GM13977 (cell line): ENCODE results near the gene SETX.

Source experiments
- DNase-seq: peaks from one replicate; pipeline ENCODE4 v3.0.0; 2012; ENCODE audit warnings: low spot score
- CTCF ChIP-seq: IDR thresholded peaks from 2 replicates; pipeline ENCODE4 v1.5.1; 2012; ENCODE audit warnings: mild to moderate bottlenecking, control low read depth; ENCODE audit not compliant: insufficient read depth; ENCODE audit errors: extremely low read depth, missing control alignments
- in situ Hi-C: fragments of 300-500 bp; cut with MboI; formaldehyde crosslinking; loops from one replicate; pipeline ENCODE4 v1.12.0; 2022; ENCODE audit warnings: low sequenced_read_pairs, low pct_unique_long_range_greater_than_20kb, mixed read lengths, inconsistent platforms; ENCODE audit not compliant: unreplicated experiment

The SETX gene, protein sequence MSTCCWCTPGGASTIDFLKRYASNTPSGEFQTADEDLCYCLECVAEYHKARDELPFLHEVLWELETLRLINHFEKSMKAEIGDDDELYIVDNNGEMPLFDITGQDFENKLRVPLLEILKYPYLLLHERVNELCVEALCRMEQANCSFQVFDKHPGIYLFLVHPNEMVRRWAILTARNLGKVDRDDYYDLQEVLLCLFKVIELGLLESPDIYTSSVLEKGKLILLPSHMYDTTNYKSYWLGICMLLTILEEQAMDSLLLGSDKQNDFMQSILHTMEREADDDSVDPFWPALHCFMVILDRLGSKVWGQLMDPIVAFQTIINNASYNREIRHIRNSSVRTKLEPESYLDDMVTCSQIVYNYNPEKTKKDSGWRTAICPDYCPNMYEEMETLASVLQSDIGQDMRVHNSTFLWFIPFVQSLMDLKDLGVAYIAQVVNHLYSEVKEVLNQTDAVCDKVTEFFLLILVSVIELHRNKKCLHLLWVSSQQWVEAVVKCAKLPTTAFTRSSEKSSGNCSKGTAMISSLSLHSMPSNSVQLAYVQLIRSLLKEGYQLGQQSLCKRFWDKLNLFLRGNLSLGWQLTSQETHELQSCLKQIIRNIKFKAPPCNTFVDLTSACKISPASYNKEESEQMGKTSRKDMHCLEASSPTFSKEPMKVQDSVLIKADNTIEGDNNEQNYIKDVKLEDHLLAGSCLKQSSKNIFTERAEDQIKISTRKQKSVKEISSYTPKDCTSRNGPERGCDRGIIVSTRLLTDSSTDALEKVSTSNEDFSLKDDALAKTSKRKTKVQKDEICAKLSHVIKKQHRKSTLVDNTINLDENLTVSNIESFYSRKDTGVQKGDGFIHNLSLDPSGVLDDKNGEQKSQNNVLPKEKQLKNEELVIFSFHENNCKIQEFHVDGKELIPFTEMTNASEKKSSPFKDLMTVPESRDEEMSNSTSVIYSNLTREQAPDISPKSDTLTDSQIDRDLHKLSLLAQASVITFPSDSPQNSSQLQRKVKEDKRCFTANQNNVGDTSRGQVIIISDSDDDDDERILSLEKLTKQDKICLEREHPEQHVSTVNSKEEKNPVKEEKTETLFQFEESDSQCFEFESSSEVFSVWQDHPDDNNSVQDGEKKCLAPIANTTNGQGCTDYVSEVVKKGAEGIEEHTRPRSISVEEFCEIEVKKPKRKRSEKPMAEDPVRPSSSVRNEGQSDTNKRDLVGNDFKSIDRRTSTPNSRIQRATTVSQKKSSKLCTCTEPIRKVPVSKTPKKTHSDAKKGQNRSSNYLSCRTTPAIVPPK (N-terminal part only)

GRCh38 chr9:132354637-132355355, at the start of gene SETX:
Gene SETX, minus strand, starts transcription at chr9:132354986. Its CDS starts 5,558 bp downstream, at chr9:132349428.
- peak; percentile 99 for DNase-seq
- in situ Hi-C loops = no loop called here
- TF ChIP-seq CTCF = no peak

GRCh38 chr9:132404228-132404881, 49.6 kb upstream of the SETX start:
- TF ChIP-seq CTCF = no peak
- peak; percentile 53 for DNase-seq
- in situ Hi-C loops = no loop called here

DNA sequence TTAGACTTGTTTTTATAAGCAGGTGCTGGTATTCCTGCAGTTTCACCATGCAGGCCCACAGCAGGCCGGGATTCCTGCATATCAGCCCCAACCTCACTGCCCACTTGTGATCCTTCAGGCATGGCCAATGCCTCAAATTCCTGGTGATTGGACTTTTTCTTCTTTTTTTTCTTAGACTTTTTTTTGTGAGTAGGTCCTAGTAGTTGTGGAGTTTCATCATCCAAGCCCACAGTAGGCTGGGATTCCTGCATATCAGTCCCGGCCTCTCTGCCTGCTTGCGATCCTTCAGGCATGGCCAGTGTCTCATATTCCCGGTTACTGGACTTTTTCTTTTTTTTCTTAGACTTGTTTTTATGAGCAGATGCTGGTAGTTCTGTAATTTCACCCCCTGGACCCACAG, 47.0 kb upstream of the SETX start:
- DNase-seq = no peak
- in situ Hi-C loops = no loop called here
- TF ChIP-seq CTCF = no peak

DNA sequence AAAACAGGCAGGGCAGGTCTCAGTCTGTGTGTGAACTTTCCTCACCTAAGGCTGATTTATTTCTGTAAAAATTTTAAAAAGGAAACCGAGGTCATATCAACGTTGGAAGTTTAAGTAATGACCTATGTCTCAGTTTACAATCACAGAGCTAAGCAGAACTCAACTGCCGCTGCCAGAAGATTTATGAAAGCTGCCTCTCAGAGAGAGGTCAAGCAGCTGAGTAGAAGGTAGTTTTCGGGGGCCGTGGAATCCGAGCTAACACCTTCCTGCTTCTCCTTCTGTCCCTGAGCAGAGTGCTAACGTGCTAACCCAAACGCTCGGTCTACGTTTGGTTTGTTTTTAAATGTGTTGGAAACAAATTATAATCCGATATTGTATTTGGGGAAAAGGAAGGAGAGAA, 40.8 kb upstream of the SETX start:
- in situ Hi-C loops = no loop called here
- no peak for TF ChIP-seq CTCF
- no peak for DNase-seq

DNA sequence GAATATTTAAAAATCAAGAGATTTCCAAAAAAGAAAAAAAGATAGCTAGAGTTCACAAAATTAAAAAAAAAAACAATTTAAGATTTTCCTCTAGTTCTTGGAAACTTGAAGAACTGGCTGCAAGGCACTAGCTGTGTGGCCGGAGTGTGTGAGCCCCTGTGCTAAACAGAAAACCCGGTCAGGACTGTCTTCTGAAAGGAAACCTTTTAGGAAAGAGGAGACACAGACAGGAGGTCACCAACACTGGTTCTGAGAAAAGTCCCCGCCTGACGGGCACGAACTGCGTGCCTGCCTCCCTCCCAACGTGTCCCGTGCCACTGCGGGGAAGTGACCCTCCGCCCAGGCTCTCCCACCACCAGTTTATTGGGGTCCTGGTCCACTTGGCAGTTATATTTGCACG, 36.7 kb upstream of the SETX start:
- DNase-seq = no peak
- in situ Hi-C loops = no loop called here
- TF ChIP-seq CTCF = no peak
